MCF 10A (cell line): ENCODE data around the gene CROT. TPM values are rescaled to one million over a fixed set of nuclear protein-coding genes. Genes with fewer than 3 reads are reported as not detected.

ENCODE experiments used
- BruUV-seq: library from RNA; stranded (reverse); fragments of 400-500 nt; replicated peaks from 2 replicates; lab custom pipeline; 2021; lab: Mats Ljungman, UMichigan
- CTCF ChIA-PET: fragments of 300-600 bp; sonication (Branson Sonifier 250); formaldehyde crosslinking; extraction: SDS; loops from one replicate; lab custom pipeline; 2021; ENCODE audit warnings: antibody characterized with exemption, inconsistent platforms; lab: Yijun Ruan, JAX
- POLR2A ChIA-PET: fragments of 300-600, 350-650 bp; sonication (Branson Sonifier 250); formaldehyde crosslinking; extraction: SDS; loops from one replicate; lab custom pipeline; 2020; ENCODE audit warnings: antibody characterized with exemption, inconsistent platforms; lab: Yijun Ruan, JAX
- DNase-seq: peaks from one replicate; pipeline ENCODE4 v3.0.0-alpha.2; 2018; ENCODE audit not compliant: unreplicated experiment
- H3K27ac Mint-ChIP-seq: one replicate; pipeline ENCODE4 v1.8.0; 2022; ENCODE audit warnings: mild to moderate bottlenecking, low read depth, mixed read lengths; ENCODE audit not compliant: unreplicated experiment
- H3K27me3 Mint-ChIP-seq: one replicate; pipeline ENCODE4 v1.8.0; 2022; ENCODE audit warnings: mixed read lengths; ENCODE audit not compliant: insufficient read depth, unreplicated experiment
- H3K36me3 Mint-ChIP-seq: one replicate; pipeline ENCODE4 v1.8.0; 2022; ENCODE audit warnings: mild to moderate bottlenecking, moderate library complexity, mixed read lengths; ENCODE audit not compliant: insufficient read depth, unreplicated experiment
- H3K4me1 Mint-ChIP-seq: one replicate; pipeline ENCODE4 v1.8.0; 2022; ENCODE audit warnings: mixed read lengths; ENCODE audit not compliant: insufficient read depth, unreplicated experiment
- H3K4me3 Mint-ChIP-seq: one replicate; pipeline ENCODE4 v1.8.0; 2022; ENCODE audit warnings: mild to moderate bottlenecking, moderate library complexity, mixed read lengths; ENCODE audit not compliant: unreplicated experiment
- H3K9me3 Mint-ChIP-seq: one replicate; pipeline ENCODE4 v1.8.0; 2022; ENCODE audit warnings: mixed read lengths; ENCODE audit not compliant: unreplicated experiment
- CTCF ChIP-seq: fragments of 200-600 bp; IDR thresholded peaks from one replicate; pipeline ENCODE4 v1.8.0; 2022; ENCODE audit warnings: antibody characterized with exemption, mild to moderate bottlenecking; ENCODE audit not compliant: unreplicated experiment
- intact Hi-C: fragments of 100-400 bp; cut with micrococcal nuclease; formaldehyde crosslinking; loops from 2 replicates; pipeline ENCODE4 v1.14.1; 2022
- total RNA-seq: library from RNA; stranded (reverse); gene quantifications from 2 replicates; pipeline ENCODE4 v1.2.3, GENCODE V29; 2022

Gene CROT
- total RNA-seq, 1 experiment from 2014 or later: 5.7 TPM

DNA sequence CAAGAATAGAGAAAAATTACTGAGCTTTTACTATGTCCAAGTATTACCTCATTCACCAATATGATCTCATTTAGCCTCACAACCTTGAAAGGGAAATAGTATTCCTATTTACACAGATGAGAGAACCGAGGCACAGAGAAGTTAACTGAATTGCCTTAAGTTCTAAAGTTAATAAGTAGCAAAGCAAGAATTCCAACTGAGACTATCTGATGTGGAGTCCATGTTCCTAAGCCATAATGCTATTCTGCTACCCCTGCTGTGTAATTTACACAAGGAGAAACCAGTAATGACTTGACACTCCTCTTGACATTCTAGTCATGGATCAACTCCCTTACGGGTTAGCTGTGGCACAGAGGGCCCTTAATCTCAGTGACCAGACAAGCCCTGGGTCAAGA lies 69.3 kb downstream of the CROT start:
- no peak for TF ChIP-seq CTCF
- Mint-ChIP-seq H3K4me3 (no peak overlapping the region), H3K36me3 (no peaks in the 10 kb centered on the region), H3K27me3 (no peaks in the 10 kb centered on the region), H3K4me1 (no peaks in the 10 kb centered on the region), H3K27ac (no peak overlapping the region), H3K9me3 (no peaks in the 10 kb centered on the region)
- ChIA-PET POLR2A (interaction anchor here (0.6 to 3.9 kb wide), 6 partner anchors 70 to 785 kb away, joined by 3 to 50 read pairs (median 4); partner anchors contain the start of gene CROT), CTCF (interaction anchor here (0.6 to 15.3 kb wide), 11 partner anchors 12 to 697 kb away, joined by 3 to 494 read pairs (median 5); no protein-coding TSS in a partner anchor)
- DNase-seq: no peak
- no TSS peak for BruUV-seq
- intact Hi-C loops: loop anchor here (5.0 kb wide), 1 partner anchor 473 kb away; no protein-coding TSS in a partner anchor

DNA sequence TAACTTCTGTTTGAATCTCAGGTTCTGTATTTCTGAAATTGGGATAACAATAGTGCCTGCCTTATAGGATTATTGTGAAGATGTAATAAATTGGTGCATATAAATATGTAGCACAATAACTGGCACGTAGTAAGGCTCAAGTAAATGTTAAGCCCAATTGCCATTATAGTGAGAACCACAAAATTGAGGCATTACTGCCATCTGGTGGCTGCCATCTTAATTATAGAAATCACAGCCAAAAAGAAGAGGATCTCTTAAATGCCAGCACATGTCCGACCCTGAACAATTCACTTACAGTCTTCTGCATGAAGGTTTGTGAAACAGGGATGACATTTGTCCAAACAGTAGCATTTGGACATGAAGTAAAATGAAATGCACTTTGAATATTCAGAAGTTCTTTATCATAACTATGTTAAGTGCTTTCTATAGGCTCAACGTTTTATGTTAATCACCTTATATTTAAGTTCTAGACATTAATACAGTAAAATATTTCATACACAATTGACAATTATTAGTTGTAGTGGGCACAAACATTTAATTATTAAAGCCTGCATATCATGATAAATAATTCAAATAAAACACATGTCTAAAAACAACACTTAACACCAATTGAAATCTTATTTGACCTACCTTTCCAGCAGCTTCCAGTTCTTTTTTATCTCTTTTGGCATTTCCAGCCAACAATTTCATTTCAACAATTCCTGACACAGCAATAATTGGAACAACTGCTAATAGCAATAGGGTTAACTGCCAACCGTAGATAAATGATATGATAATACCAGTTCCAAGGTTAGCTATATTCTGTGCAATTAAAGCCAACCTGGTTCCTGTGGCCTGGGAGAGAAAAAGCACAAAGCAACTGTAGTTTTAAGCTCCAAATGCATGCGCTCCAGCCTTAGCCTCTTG lies 71.5 kb downstream of the CROT start:
- ChIA-PET POLR2A (interaction anchor here (0.6 to 3.9 kb wide), 5 partner anchors 72 to 105 kb away, joined by 3 to 50 read pairs (median 8); partner anchors contain the start of gene CROT), CTCF (interaction anchor here (0.6 to 15.3 kb wide), 41 partner anchors 10 to 790 kb away, joined by 3 to 494 read pairs (median 4); partner anchors contain the start of genes CROT and DMTF1)
- no peaks in the 10 kb centered on the region for H3K4me1 Mint-ChIP-seq
- intact Hi-C loops: loop anchor here (1.0 to 5.0 kb wide), 2 partner anchors 105 to 470 kb away; no protein-coding TSS in a partner anchor
- no TSS peak for BruUV-seq
- no peaks in the 10 kb centered on the region for H3K36me3 Mint-ChIP-seq
- no peaks in the 10 kb centered on the region for H3K9me3 Mint-ChIP-seq
- DNase-seq: peak; percentile 71
- no peak overlapping the region for H3K4me3 Mint-ChIP-seq
- peaks cover 10% of the 10 kb centered on the region for H3K27me3 Mint-ChIP-seq
- peak; percentile 59 for TF ChIP-seq CTCF
- H3K27ac Mint-ChIP-seq: no peak overlapping the region

DNA sequence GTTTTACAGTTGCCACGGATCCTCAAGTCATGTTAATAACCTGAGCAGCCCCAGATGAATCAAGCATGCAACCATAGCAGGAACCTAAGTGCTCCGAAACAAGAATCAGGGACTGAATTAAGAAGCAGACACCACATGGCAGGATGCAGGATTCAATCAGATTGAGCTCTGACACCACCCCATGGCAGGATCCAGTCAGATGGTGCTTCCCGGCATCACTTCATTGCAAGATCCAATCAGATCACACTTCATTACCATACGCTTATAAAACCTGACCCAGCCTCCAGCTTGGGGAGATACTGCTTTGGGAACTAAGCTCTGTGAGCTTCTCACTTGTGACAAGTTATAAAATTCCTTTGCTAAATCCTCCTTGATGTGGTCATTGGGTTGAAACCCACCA lies 74.7 kb downstream of the CROT start:
- BruUV-seq: no TSS peak
- intact Hi-C loops: no loop called here
- H3K9me3 Mint-ChIP-seq: no peaks in the 10 kb centered on the region

More for the DNA sequence above, 74.7 kb downstream of the CROT start:
- no peaks in the 10 kb centered on the region for H3K36me3 Mint-ChIP-seq
- H3K4me3 Mint-ChIP-seq: no peak overlapping the region
- no peaks in the 10 kb centered on the region for H3K4me1 Mint-ChIP-seq
- no peak for TF ChIP-seq CTCF
- POLR2A ChIA-PET: interaction anchor here (1.0 to 3.5 kb wide), 2 partner anchors 11 to 103 kb away, joined by 3 to 17 read pairs; no protein-coding TSS in a partner anchor
- CTCF ChIA-PET: interaction anchor here (0.5 to 15.3 kb wide), 3 partner anchors 84 to 484 kb away, joined by 3 to 494 read pairs (median 3); no protein-coding TSS in a partner anchor
- no peak overlapping the region for H3K27ac Mint-ChIP-seq
- no peak for DNase-seq
- peaks cover 42% of the 10 kb centered on the region for H3K27me3 Mint-ChIP-seq
